ENCODE results near the gene RBM47. TPM values are rescaled to one million over a fixed set of nuclear protein-coding genes. Genes with fewer than 3 reads are reported as not detected.

Gene RBM47
- total and polyA plus RNA-seq, 4 donors, result 25.9 to 119 (median 94.0) TPM

DNA sequence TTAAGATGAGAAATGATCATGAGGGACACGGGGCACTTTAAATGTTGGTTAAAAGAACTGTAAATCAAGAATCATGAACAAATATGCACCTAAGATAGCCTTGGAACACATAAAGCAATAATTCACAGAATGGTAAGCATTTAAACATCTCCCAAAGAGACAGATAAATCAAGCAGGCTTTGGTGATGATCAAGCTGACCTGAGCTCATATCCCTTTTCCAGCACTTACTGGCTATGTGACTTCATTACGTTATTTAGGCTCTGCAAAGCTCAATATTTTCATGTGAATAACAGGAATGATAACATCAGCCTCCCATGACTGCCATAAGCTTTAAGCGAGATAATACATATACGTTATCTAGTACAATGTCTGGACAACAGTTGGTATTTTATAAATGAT lies 239.7 kb downstream of the RBM47 start:
- WGBS, 2 donors, result 94% methylated on average over 4 of the region's 4 CpGs
- no peak overlapping the region for H3K4me3 ChIP-seq
- H3K9ac ChIP-seq (ENCODE audit: insufficient read depth in 1 of 2, low read length in 2 of 2), result no peak overlapping the region
- DNase-seq, result no peak
- no peak for ATAC-seq (ENCODE audit: insufficient read depth, low FRiP score)
- H3K27me3 ChIP-seq (ENCODE audit: control insufficient read depth in 3 of 3, insufficient read depth in 3 of 3, low read length in 2 of 3), result no peaks in the 10 kb centered on the region
- H3K9me3 ChIP-seq (ENCODE audit: control insufficient read depth in 4 of 4, insufficient read depth in 3 of 4, low read length in 3 of 4), result no peaks in the 10 kb centered on the region
- H3K36me3 ChIP-seq (ENCODE audit: control insufficient read depth in 4 of 4, insufficient read depth in 4 of 4, low read length in 4 of 4), result no peaks in the 10 kb centered on the region
- no peak overlapping the region for H3K27ac ChIP-seq (ENCODE audit: low read depth in 1 of 2, low read length in 1 of 2)
- TF ChIP-seq CTCF (IDR thresholded peaks at IDR 0.05; ENCODE audit: control extremely low read depth, extremely low read depth), result no peak
- H3K4me1 ChIP-seq (ENCODE audit: control insufficient read depth in 5 of 5, insufficient read depth in 5 of 5, low read length in 5 of 5), result no peaks in the 10 kb centered on the region

GRCh38 chr4:40388239-40388638 lies 241.4 kb downstream of the RBM47 start:
- ATAC-seq (ENCODE audit: insufficient read depth, low FRiP score) (no peak), DNase-seq (peak in 1 of 3 donors; percentile 26)
- Histone ChIP-seq H3K4me3 (no peak overlapping the region), H3K27me3 (ENCODE audit: control insufficient read depth in 3 of 3, insufficient read depth in 3 of 3, low read length in 2 of 3) (no peaks in the 10 kb centered on the region), H3K36me3 (ENCODE audit: control insufficient read depth in 4 of 4, insufficient read depth in 4 of 4, low read length in 4 of 4) (no peaks in the 10 kb centered on the region), H3K27ac (ENCODE audit: low read depth in 1 of 2, low read length in 1 of 2) (no peak overlapping the region), H3K4me1 (ENCODE audit: control insufficient read depth in 5 of 5, insufficient read depth in 5 of 5, low read length in 5 of 5) (no peaks in the 10 kb centered on the region), H3K9ac (ENCODE audit: insufficient read depth in 1 of 2, low read length in 2 of 2) (no peak overlapping the region), H3K9me3 (ENCODE audit: control insufficient read depth in 4 of 4, insufficient read depth in 3 of 4, low read length in 3 of 4) (no peaks in the 10 kb centered on the region)
- 48 to 52% methylated on average over 6 of the region's 6 CpGs for WGBS, 2 donors
- no peak for TF ChIP-seq CTCF (IDR thresholded peaks at IDR 0.05; ENCODE audit: control extremely low read depth, extremely low read depth)

GRCh38 chr4:40380647-40381046 lies 249.0 kb downstream of the RBM47 start:
- Histone ChIP-seq H3K9me3 (ENCODE audit: control insufficient read depth in 4 of 4, insufficient read depth in 3 of 4, low read length in 3 of 4) (no peaks in the 10 kb centered on the region), H3K9ac (ENCODE audit: insufficient read depth in 1 of 2, low read length in 2 of 2) (no peak overlapping the region), H3K27ac (ENCODE audit: low read depth in 1 of 2, low read length in 1 of 2) (no peak overlapping the region), H3K4me1 (ENCODE audit: control insufficient read depth in 5 of 5, insufficient read depth in 5 of 5, low read length in 5 of 5) (no peaks in the 10 kb centered on the region), H3K36me3 (ENCODE audit: control insufficient read depth in 4 of 4, insufficient read depth in 4 of 4, low read length in 4 of 4) (no peaks in the 10 kb centered on the region), H3K4me3 (no peak overlapping the region), H3K27me3 (ENCODE audit: control insufficient read depth in 3 of 3, insufficient read depth in 3 of 3, low read length in 2 of 3) (no peaks in the 10 kb centered on the region)
- WGBS, 2 donors, result 80 to 88% methylated on average over 5 of the region's 5 CpGs
- no peak for ATAC-seq (ENCODE audit: insufficient read depth, low FRiP score)
- DNase-seq, result no peak
- TF ChIP-seq CTCF (IDR thresholded peaks at IDR 0.05; ENCODE audit: control extremely low read depth, extremely low read depth), result no peak

GRCh38 chr4:40379248-40379647 lies 250.4 kb downstream of the RBM47 start:
- Histone ChIP-seq H3K36me3 (ENCODE audit: control insufficient read depth in 4 of 4, insufficient read depth in 4 of 4, low read length in 4 of 4) (no peaks in the 10 kb centered on the region), H3K4me1 (ENCODE audit: control insufficient read depth in 5 of 5, insufficient read depth in 5 of 5, low read length in 5 of 5) (no peaks in the 10 kb centered on the region), H3K9ac (ENCODE audit: insufficient read depth in 1 of 2, low read length in 2 of 2) (no peak overlapping the region), H3K4me3 (no peak overlapping the region), H3K27ac (ENCODE audit: low read depth in 1 of 2, low read length in 1 of 2) (no peak overlapping the region), H3K27me3 (ENCODE audit: control insufficient read depth in 3 of 3, insufficient read depth in 3 of 3, low read length in 2 of 3) (no peaks in the 10 kb centered on the region), H3K9me3 (ENCODE audit: control insufficient read depth in 4 of 4, insufficient read depth in 3 of 4, low read length in 3 of 4) (no peaks in the 10 kb centered on the region)
- whole genome bisulfite sequencing, 2 donors, result 74 to 84% methylated on average over 3 of the region's 3 CpGs
- TF ChIP-seq CTCF (IDR thresholded peaks at IDR 0.05; ENCODE audit: control extremely low read depth, extremely low read depth), result no peak
- no peak for DNase-seq
- no peak for ATAC-seq (ENCODE audit: insufficient read depth, low FRiP score)
